Measurements from ENCODE around the gene KEL. TPM values are rescaled to one million over a fixed set of nuclear protein-coding genes. Genes with fewer than 3 reads are reported as not detected.

Gene KEL
- total and polyA plus RNA-seq, 2 of the 4 experiments (the other 2 are of a cell fraction), result 0.03 TPM; not detected in 1

DNA sequence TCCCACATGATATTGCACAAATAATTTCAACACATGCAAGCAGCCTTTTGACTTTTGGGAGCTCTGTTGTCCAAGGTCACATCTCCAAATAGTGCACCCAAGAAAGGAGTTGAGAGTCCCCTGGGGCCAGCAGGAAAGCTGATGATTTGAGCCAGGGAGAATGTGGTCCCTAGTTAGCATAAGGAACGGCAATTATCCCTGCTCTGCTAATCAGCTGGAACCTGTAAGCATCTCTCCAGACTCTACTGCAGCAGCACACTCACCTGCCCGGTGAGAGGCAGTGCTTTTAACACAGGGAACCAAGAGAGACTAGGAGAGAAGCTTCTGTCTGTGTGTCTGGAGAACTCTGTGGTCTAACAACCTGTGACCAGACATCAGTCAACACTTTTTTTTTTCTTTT, 45.7 kb downstream of the KEL start:
- Histone ChIP-seq H3K4me1 (ENCODE audit: control insufficient read depth, insufficient read depth, low read length) (no peaks in the 10 kb centered on the region), H3K56ac (ENCODE audit: extremely low read depth, insufficient read depth, low read length) (no peak overlapping the region), H3K27me3 (ENCODE audit: control insufficient read depth, insufficient read depth, low read length) (no peaks in the 10 kb centered on the region), H3K9ac (ENCODE audit: low read depth, low read length) (no peak overlapping the region), H3K27ac (ENCODE audit: insufficient read depth, low read length) (no peak overlapping the region), H3K9me1 (ENCODE audit: insufficient read depth, low read length) (no peaks in the 10 kb centered on the region), H3K4ac (ENCODE audit: low read depth, low read length) (no peak overlapping the region), H3K4me2 (ENCODE audit: low read depth, low read length) (no peak overlapping the region), H2AK9ac (replicated peaks; ENCODE audit: low read depth, low read length, poor library complexity) (peak overlapping the region; percentile 25), H3K36me3 (ENCODE audit: control insufficient read depth, insufficient read depth, low read length) (no peaks in the 10 kb centered on the region), H4K5ac (ENCODE audit: low read depth, low read length) (no peak overlapping the region), H4K20me1 (ENCODE audit: insufficient read depth, low read length) (no peaks in the 10 kb centered on the region), H2AFZ (replicated peaks; ENCODE audit: low read length, poor library complexity) (no peak overlapping the region), H4K91ac (ENCODE audit: insufficient read depth, low read depth, low read length) (no peak overlapping the region), H3K23ac (ENCODE audit: low read depth, low read length) (no peak overlapping the region), H2BK120ac (ENCODE audit: low read depth, low read length) (no peak overlapping the region), H3K4me3 (ENCODE audit: insufficient read depth, low read depth, low read length) (no peak overlapping the region), H2BK20ac (ENCODE audit: low read depth, low read length) (no peak overlapping the region), H3K79me1 (ENCODE audit: low read depth in 1 of 2, low read length in 2 of 2) (no peaks in the 10 kb centered on the region), H4K8ac (ENCODE audit: low read depth in 2 of 2, low read length in 2 of 2) (no peak overlapping the region), H3K14ac (replicated peaks; ENCODE audit: low read depth, low read length) (no peak overlapping the region), H3K18ac (ENCODE audit: low read depth, low read length) (no peak overlapping the region), H2AK5ac (ENCODE audit: low read depth, low read length) (no peak overlapping the region), H2BK5ac (ENCODE audit: low read depth, low read length, poor library complexity, severe bottlenecking) (no peak overlapping the region), H2BK15ac (ENCODE audit: low read depth, low read length) (no peak overlapping the region), H3K9me3 (ENCODE audit: control insufficient read depth, insufficient read depth, low read length) (no peaks in the 10 kb centered on the region; the same call in 1 of the 2 replicates)
- BruUV-seq (replicated peaks), result no TSS peak
- dilution Hi-C loops (cut with HindIII; ENCODE audit: low sequenced_read_pairs, unreplicated experiment), result no loop called here
- no CpG with 5 or more reads among the region's 2 CpGs for WGBS, 2 experiments (ENCODE audit: extremely low coverage in 2 of 2, insufficient read length in 1 of 2)
- CTCF ChIA-PET, result no interaction called here
- ATAC-seq (ENCODE audit: low read depth) (no peak), DNase-seq (no peak)
- in situ Hi-C loops (cut with MboI; ENCODE audit: low sequenced_read_pairs), result no loop called here
- intact Hi-C loops (cut with micrococcal nuclease), result no loop called here
- POLR2A ChIA-PET (ENCODE audit: unreplicated experiment), result no interaction called here
- TF ChIP-seq NFE2L2 (IDR thresholded peaks at IDR 0.05; ENCODE audit: low read depth, low read length), result no peak
- no peak for TF ChIP-seq POLR2A (IDR thresholded peaks at IDR 0.05; ENCODE audit: low read depth, low read length)
- no peak for TF ChIP-seq SMC3 (IDR thresholded peaks at IDR 0.05; ENCODE audit: low read depth, low read length)
- no peak for TF ChIP-seq MAFK (IDR thresholded peaks at IDR 0.05; ENCODE audit: low read depth, low read length)
- TF ChIP-seq MAZ (IDR thresholded peaks at IDR 0.05; ENCODE audit: borderline replicate concordance, low read depth, low read length), result no peak
- TF ChIP-seq RAD21 (IDR thresholded peaks at IDR 0.05; ENCODE audit: low read length), result no peak
- TF ChIP-seq FOS (IDR thresholded peaks at IDR 0.05; ENCODE audit: low read depth, low read length), result no peak
- TF ChIP-seq, protein P1, sequence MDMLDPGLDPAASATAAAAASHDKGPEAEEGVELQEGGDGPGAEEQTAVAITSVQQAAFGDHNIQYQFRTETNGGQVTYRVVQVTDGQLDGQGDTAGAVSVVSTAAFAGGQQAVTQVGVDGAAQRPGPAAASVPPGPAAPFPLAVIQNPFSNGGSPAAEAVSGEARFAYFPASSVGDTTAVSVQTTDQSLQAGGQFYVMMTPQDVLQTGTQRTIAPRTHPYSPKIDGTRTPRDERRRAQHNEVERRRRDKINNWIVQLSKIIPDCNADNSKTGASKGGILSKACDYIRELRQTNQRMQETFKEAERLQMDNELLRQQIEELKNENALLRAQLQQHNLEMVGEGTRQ (IDR thresholded peaks at IDR 0.05; ENCODE audit: low read depth, low read length), result no peak
- TF ChIP-seq, protein P2, sequence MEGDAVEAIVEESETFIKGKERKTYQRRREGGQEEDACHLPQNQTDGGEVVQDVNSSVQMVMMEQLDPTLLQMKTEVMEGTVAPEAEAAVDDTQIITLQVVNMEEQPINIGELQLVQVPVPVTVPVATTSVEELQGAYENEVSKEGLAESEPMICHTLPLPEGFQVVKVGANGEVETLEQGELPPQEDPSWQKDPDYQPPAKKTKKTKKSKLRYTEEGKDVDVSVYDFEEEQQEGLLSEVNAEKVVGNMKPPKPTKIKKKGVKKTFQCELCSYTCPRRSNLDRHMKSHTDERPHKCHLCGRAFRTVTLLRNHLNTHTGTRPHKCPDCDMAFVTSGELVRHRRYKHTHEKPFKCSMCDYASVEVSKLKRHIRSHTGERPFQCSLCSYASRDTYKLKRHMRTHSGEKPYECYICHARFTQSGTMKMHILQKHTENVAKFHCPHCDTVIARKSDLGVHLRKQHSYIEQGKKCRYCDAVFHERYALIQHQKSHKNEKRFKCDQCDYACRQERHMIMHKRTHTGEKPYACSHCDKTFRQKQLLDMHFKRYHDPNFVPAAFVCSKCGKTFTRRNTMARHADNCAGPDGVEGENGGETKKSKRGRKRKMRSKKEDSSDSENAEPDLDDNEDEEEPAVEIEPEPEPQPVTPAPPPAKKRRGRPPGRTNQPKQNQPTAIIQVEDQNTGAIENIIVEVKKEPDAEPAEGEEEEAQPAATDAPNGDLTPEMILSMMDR (conservative IDR thresholded peaks at IDR 0.05; ENCODE audit: low read depth, low read length), result no peak
- TF ChIP-seq MXI1 (IDR thresholded peaks at IDR 0.05; ENCODE audit: borderline replicate concordance, low read depth, low read length), result no peak
- no peak for TF ChIP-seq RFX5 (IDR thresholded peaks at IDR 0.05; ENCODE audit: low read depth, low read length)
- TF ChIP-seq, protein P3, sequence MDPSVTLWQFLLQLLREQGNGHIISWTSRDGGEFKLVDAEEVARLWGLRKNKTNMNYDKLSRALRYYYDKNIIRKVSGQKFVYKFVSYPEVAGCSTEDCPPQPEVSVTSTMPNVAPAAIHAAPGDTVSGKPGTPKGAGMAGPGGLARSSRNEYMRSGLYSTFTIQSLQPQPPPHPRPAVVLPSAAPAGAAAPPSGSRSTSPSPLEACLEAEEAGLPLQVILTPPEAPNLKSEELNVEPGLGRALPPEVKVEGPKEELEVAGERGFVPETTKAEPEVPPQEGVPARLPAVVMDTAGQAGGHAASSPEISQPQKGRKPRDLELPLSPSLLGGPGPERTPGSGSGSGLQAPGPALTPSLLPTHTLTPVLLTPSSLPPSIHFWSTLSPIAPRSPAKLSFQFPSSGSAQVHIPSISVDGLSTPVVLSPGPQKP (IDR thresholded peaks at IDR 0.05; ENCODE audit: borderline replicate concordance, low read depth, low read length), result no peak
- no peak for TF ChIP-seq RCOR1 (IDR thresholded peaks at IDR 0.05; ENCODE audit: insufficient replicate concordance, low read length)
- no peak for TF ChIP-seq CHD1 (IDR thresholded peaks at IDR 0.05; ENCODE audit: low read depth, low read length)
- no peak for TF ChIP-seq BHLHE40 (IDR thresholded peaks at IDR 0.05; ENCODE audit: low read depth, low read length)
- no peak for TF ChIP-seq CEBPB (IDR thresholded peaks at IDR 0.05; ENCODE audit: low read depth, low read length)
